ENCODE data around the gene ZBTB24.

Gene ZBTB24

GRCh38 chr6:109451376-109451775, 31.6 kb downstream of the ZBTB24 start:
- DNase-seq (ENCODE audit: low read depth in 2 of 2), result no peak

GRCh38 chr6:109450801-109451200, 32.2 kb downstream of the ZBTB24 start:
- DNase-seq (ENCODE audit: low read depth in 2 of 2), result no peak

DNA sequence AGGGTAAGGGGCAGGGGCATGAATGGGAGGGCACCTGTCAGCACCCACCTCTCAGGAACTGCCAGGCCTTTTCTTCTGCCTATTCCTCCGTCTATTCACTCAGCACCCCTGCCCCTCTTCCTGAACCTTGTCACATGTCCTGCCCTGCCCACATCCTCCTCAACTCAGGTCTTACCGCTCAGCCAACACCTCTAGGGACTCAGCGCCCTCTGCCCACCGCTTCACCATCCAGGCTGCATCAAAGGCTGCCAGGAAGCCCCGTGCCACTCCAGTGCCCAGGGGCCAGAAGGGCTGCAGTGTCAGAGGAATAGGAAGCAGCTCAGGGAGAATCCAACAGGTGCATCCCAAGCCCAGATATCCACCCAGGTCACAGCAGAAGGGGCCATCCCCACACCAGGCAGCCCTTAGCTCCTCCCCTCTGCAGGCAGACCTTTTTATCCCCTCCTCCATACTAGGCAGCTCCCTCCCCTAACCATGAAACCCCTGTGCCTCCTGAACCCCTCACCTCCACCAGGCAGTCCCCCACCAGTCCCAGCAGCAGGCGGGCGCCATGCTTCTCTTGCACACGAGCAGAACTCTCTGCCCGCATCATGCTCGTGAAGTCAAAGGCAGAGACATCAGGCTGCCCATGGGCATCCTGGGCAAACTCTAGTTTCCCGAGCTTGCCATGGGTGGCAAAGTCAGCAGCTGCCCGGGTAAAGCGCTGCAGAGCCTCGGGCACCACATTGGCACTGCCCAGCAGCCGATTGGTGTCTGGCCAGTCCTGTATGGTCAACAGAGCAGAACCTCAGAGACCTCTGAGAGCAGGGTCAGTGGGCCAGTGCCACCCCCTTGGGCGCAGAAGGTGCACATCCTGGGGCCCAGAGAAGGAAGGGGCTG, 33.0 kb downstream of the ZBTB24 start:
- DNase-seq (ENCODE audit: low read depth in 2 of 2), result no peak

GRCh38 chr6:109449064-109449794, 33.8 kb downstream of the ZBTB24 start:
- no peak for DNase-seq (ENCODE audit: low read depth in 2 of 2)

DNA sequence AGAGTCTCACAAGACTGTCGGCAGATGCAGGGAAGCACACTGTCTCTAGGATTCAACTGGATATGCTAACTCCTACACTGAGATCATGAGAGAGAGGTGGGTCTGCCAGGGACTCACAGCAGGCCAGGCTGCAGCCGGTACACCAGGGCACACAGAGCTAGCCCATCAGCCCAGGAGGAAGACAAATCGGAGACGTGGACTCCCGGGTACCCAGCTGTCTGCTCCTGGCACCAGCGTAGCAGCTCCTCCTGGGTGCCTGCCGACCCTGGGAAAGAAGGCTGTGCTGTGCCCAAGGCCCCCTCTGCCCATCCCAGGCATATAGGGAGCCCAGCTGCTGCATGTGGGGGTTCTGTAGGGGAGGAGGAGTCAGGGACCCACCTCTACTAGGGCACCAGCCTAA, 34.4 kb downstream of the ZBTB24 start:
- no peak for DNase-seq (ENCODE audit: low read depth in 2 of 2)

- DNase-seq (ENCODE audit: low read depth in 2 of 2), result no peak
Measured at GRCh38 chr6:109447878-109448555, 35.0 kb downstream of the ZBTB24 start.

GRCh38 chr6:109447087-109447486, 35.9 kb downstream of the ZBTB24 start:
- DNase-seq (ENCODE audit: low read depth in 2 of 2), result no peak

GRCh38 chr6:109446541-109446940, 36.5 kb downstream of the ZBTB24 start:
- DNase-seq (ENCODE audit: low read depth in 2 of 2), result no peak

DNA sequence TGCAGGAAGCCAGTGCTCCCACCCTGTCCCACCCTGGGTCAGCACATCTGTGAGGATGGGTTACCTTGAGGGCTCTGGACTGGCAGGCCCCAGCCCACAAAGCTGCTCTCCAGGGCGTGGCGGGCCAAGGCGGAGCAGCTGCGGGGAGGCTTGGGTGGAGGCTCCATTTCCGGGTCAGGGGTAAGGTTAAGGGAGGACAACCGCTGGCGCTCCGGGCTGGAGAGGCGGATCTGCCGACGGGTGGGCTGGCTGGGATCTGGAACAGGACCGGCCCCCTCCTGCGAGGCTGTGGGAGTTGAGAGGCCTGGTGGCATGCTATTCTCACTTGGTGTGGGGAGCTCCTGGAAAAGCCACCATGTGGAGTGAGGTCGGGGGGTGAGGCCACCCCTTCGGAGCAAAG, 36.9 kb downstream of the ZBTB24 start:
- DNase-seq (ENCODE audit: low read depth in 2 of 2), result no peak

DNA sequence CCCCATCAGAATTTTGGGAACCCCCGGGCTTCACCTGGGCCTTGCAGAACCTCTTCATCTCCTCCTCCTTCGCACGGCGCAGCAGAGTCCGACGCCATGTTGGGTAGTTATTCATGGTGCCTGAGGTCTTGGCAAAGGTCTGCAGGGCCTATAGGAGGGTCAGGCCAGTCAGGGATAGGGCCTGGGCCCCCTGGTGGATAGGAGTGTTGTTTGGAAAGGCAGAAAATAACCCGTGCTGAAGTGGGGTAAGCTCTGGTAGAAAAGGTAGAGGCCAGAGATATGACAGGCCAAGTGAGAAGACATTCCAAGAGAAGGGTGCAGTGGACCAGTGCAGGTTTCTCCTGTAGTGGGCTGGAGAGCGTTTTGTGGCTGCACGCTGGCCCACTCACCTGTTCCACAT, 37.6 kb downstream of the ZBTB24 start:
- DNase-seq (ENCODE audit: low read depth in 2 of 2), result no peak

- no peak for DNase-seq (ENCODE audit: low read depth in 2 of 2)
Measured at GRCh38 chr6:109443425-109443950, 39.5 kb downstream of the ZBTB24 start.

GRCh38 chr6:109442393-109442924, 40.6 kb downstream of the ZBTB24 start:
- no peak for DNase-seq (ENCODE audit: low read depth in 2 of 2)

DNA sequence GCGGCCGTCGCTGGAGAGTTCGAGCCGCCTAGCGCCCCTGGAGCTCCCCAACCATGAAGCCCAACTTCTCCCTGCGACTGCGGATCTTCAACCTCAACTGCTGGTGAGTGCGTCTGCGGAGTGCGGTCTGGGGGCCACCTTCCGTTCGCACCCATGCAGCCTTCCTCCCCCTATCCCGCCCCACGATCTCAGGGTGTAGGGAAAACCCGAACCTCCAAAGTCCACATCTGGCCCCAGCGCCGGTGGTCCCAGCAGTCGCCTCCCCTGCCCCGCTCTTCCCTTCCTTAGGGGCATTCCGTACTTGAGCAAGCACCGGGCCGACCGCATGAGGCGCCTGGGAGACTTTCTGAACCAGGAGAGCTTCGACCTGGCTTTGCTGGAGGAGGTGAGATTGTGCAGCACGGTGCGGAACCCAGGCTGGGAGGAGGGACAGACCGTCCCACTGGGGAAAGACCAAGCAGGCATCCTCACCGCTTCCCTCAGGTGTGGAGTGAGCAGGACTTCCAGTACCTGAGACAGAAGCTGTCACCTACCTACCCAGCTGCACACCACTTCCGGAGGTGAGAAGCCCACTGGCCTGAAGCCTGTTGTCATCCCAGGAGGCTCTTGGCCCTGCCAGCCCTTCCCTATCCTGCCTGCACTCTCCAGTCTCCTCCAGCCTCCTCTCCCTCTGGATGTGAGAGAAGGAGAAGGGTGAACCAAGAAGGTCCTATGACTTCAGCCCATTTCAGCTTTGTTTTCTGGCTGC, 41.8 kb downstream of the ZBTB24 start:
- DNase-seq (ENCODE audit: low read depth in 2 of 2), result no peak

DNA sequence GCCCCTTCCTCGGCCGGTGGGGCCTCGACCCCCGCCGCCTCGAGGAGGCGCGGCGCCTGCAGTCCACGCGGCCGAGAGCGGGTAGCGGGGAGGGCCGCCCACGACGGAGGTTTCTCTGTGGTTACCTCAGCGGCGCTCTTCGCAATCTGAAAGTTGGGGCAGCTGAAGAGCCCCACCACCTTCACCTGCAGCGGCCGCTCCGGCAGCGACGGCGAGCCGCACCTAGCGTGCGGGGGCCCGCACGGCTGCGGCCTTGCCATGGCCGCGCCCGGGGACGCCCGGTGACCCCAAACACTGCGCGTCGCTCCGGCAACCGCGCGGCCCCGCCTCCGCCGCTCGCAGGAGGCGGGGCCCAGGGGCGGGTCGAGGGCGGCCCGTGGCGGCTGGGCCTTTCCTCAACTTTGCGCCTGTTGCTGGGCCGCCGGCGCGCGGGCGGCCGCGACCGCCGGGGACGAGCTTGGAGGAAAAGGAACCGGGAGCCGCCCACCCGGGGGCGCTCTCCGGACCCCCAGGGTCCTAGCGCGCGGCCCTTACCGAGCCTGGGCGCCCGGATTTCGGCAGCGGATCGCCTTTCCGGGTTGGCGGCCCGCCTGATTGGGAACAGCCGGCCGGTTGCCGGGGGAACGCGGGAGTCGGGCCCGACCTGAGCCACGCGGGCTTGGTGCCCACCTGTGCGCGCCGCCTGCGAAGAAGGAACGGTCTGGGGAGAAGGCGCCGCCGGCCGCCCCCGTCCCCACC, 42.5 kb downstream of the ZBTB24 start, which contains the start of the genes PPIL6 and SMPD2:
Gene PPIL6, minus strand, starts transcription at position 298 of the 738 bp plus-strand sequence. Its CDS starts 38 bp downstream, at position 260.
Gene SMPD2, plus strand, starts transcription at position 394 of the 738 bp plus-strand sequence. CDS start 398 bp downstream, outside the sequence.
- DNase-seq (ENCODE audit: low read depth in 2 of 2), result peak; percentile 53 to 61

- DNase-seq (ENCODE audit: low read depth in 2 of 2), result no peak
Measured at GRCh38 chr6:109436041-109436440, 47.0 kb downstream of the ZBTB24 start.

- no peak for DNase-seq (ENCODE audit: low read depth in 2 of 2)
Measured at GRCh38 chr6:109434456-109434855, 48.6 kb downstream of the ZBTB24 start.

DNA sequence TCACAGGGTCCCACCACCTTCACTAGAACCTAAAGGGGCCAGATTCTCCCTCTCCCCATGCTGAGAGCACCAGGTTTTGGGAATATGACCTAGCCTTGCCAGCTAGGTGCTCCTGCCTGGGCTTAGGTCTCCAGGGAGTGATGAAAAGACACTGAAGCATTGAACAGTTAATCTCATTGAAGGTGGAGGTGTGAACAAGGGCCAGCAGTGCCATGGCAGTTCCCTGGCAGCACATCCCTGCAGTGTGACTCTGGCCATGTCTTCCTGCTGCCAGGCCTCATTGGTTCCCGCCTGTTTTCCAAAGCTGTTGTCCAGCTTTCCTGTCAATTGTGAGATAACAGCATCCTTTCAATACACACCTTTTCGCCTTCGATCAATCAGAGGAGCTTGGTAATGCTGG, 53.5 kb downstream of the ZBTB24 start:
- no peak for DNase-seq (ENCODE audit: low read depth in 2 of 2)

GRCh38 chr6:109428889-109429477, 54.0 kb downstream of the ZBTB24 start:
- DNase-seq (ENCODE audit: low read depth in 2 of 2), result no peak

GRCh38 chr6:109424946-109425345, 58.1 kb downstream of the ZBTB24 start:
- no peak for DNase-seq (ENCODE audit: low read depth in 2 of 2)

DNA sequence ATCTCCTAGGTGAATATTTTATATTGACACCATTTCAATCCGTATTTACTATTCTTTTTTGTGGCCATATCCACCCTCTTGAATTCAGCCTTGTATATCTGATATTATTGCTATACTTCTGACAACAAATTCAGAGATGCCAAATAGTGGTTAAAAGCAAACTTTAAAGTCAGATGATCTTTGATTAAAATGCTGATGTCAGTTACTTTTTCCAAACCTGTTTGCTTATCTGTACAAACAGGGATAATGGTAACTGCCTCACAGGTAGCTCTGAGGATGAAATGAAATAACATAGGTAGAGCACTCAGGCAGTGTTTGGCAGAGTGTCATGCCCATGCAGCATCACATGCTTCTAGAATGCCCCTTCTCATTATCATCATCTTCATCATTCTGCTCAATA, 61.8 kb downstream of the ZBTB24 start:
- no peak for DNase-seq (ENCODE audit: low read depth in 2 of 2)
